ENCODE measurements around the gene SCAF4.

DNA sequence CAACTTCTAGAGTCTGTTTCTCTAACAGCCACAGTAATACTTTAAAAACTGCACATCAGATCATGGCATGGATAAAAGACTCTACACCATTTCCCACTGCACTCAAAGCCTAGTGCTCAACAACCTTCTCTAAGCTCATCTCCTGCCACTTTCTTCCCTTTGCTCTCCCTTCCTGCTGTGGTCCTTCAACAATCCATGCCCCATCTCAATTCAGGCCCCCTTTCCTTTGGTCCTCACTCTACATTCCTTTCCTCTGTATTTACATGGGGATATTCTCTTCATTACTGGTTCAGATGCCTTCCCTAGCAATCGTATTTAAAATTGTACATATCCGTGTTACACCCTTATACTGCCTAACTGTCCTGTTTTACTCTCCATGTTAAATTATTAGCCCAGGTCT is 53.4 kb downstream of the SCAF4 start:
- TF ChIP-seq, protein P1, sequence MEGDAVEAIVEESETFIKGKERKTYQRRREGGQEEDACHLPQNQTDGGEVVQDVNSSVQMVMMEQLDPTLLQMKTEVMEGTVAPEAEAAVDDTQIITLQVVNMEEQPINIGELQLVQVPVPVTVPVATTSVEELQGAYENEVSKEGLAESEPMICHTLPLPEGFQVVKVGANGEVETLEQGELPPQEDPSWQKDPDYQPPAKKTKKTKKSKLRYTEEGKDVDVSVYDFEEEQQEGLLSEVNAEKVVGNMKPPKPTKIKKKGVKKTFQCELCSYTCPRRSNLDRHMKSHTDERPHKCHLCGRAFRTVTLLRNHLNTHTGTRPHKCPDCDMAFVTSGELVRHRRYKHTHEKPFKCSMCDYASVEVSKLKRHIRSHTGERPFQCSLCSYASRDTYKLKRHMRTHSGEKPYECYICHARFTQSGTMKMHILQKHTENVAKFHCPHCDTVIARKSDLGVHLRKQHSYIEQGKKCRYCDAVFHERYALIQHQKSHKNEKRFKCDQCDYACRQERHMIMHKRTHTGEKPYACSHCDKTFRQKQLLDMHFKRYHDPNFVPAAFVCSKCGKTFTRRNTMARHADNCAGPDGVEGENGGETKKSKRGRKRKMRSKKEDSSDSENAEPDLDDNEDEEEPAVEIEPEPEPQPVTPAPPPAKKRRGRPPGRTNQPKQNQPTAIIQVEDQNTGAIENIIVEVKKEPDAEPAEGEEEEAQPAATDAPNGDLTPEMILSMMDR (IDR thresholded peaks at IDR 0.05; ENCODE audit: low read depth, low read length, missing input control): no peak
- TF ChIP-seq, protein P2, sequence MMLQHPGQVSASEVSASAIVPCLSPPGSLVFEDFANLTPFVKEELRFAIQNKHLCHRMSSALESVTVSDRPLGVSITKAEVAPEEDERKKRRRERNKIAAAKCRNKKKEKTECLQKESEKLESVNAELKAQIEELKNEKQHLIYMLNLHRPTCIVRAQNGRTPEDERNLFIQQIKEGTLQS (IDR thresholded peaks at IDR 0.05): no peak
- TF ChIP-seq RAD21 (IDR thresholded peaks at IDR 0.05) (no peak), YY1 (IDR thresholded peaks at IDR 0.05) (no peak), EGR1 (IDR thresholded peaks at IDR 0.05; ENCODE audit: low read depth in 2 of 2) (no peak), TAF1 (conservative IDR thresholded peaks at IDR 0.05) (no peak), NR2F2 (IDR thresholded peaks at IDR 0.05) (no peak), REST (IDR thresholded peaks at IDR 0.05) (no peak), MAX (IDR thresholded peaks at IDR 0.05) (no peak), GABPA (IDR thresholded peaks at IDR 0.05 in 1 of 2, conservative IDR thresholded peaks at IDR 0.05 in 1 of 2) (no peak), HNF4G (IDR thresholded peaks at IDR 0.05) (no peak), FOXA1 (IDR thresholded peaks at IDR 0.05) (no peak), HNF4A (conservative IDR thresholded peaks at IDR 0.05) (no peak)
- TF ChIP-seq, protein P3, sequence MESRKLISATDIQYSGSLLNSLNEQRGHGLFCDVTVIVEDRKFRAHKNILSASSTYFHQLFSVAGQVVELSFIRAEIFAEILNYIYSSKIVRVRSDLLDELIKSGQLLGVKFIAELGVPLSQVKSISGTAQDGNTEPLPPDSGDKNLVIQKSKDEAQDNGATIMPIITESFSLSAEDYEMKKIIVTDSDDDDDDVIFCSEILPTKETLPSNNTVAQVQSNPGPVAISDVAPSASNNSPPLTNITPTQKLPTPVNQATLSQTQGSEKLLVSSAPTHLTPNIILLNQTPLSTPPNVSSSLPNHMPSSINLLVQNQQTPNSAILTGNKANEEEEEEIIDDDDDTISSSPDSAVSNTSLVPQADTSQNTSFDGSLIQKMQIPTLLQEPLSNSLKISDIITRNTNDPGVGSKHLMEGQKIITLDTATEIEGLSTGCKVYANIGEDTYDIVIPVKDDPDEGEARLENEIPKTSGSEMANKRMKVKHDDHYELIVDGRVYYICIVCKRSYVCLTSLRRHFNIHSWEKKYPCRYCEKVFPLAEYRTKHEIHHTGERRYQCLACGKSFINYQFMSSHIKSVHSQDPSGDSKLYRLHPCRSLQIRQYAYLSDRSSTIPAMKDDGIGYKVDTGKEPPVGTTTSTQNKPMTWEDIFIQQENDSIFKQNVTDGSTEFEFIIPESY (IDR thresholded peaks at IDR 0.05): no peak
